ENCODE measurements around the gene TRPV5. TPM values are rescaled to one million over a fixed set of nuclear protein-coding genes. Genes with fewer than 3 reads are reported as not detected.

TRPV5 gene
- total RNA-seq, 2 donors from 2014 or later = not detected

- Histone ChIP-seq H3K4me3 (no peak overlapping the region), H3K4me1 (no peaks in the 10 kb centered on the region), H3K9me3 (no peaks in the 10 kb centered on the region), H3K36me3 (no peaks in the 10 kb centered on the region), H3K27me3 (peaks cover 0 to 5% of the 10 kb centered on the region in 2 donors), H3K27ac (no peak overlapping the region)
- TF ChIP-seq CTCF (IDR thresholded peaks at IDR 0.05) = no peak
- DNase-seq (ENCODE audit: low spot score) = no peak
Observed at GRCh38 chr7:142963993-142964392, 30.4 kb upstream of the TRPV5 start.

GRCh38 chr7:142962991-142963390 is 29.4 kb upstream of the TRPV5 start:
- H3K4me1 ChIP-seq = no peaks in the 10 kb centered on the region
- H3K4me3 ChIP-seq = no peak overlapping the region
- peaks cover 0 to 5% of the 10 kb centered on the region in 2 donors for H3K27me3 ChIP-seq
- DNase-seq (ENCODE audit: low spot score) = no peak
- H3K36me3 ChIP-seq = no peaks in the 10 kb centered on the region
- no peaks in the 10 kb centered on the region for H3K9me3 ChIP-seq
- no peak overlapping the region for H3K27ac ChIP-seq
- no peak for TF ChIP-seq CTCF (IDR thresholded peaks at IDR 0.05)

- Histone ChIP-seq H3K36me3 (no peaks in the 10 kb centered on the region), H3K4me1 (no peaks in the 10 kb centered on the region), H3K9me3 (no peaks in the 10 kb centered on the region), H3K27ac (no peak within 1 kb of the TSS), H3K4me3 (no peak within 1 kb of the TSS), H3K27me3 (peaks cover 0 to 2% of the 10 kb centered on the region in 2 donors)
- no peak for TF ChIP-seq CTCF (IDR thresholded peaks at IDR 0.05)
- no peak for DNase-seq (ENCODE audit: low spot score)
Observed at GRCh38 chr7:142961973-142962926, 28.7 kb upstream of the TRPV5 start, which contains the start of gene KEL. Gene KEL (minus strand): TSS chr7:142962363. CDS start chr7:142962206, 157 bp downstream.

- DNase-seq (ENCODE audit: low spot score) = no peak
- H3K4me1 ChIP-seq = no peaks in the 10 kb centered on the region
- no peaks in the 10 kb centered on the region for H3K27me3 ChIP-seq
- no peaks in the 10 kb centered on the region for H3K9me3 ChIP-seq
- no peak overlapping the region for H3K4me3 ChIP-seq
- H3K27ac ChIP-seq = no peak overlapping the region
- H3K36me3 ChIP-seq = no peaks in the 10 kb centered on the region
- TF ChIP-seq CTCF (IDR thresholded peaks at IDR 0.05) = no peak
Observed at GRCh38 chr7:142961595-142961972, 28.0 kb upstream of the TRPV5 start.

- no peak for TF ChIP-seq CTCF (IDR thresholded peaks at IDR 0.05)
- no peak for DNase-seq (ENCODE audit: low spot score)
- Histone ChIP-seq H3K4me1 (no peaks in the 10 kb centered on the region), H3K27me3 (no peaks in the 10 kb centered on the region), H3K9me3 (no peaks in the 10 kb centered on the region), H3K36me3 (no peaks in the 10 kb centered on the region), H3K27ac (no peak overlapping the region), H3K4me3 (no peak overlapping the region)
Observed at GRCh38 chr7:142960955-142961512, 27.5 kb upstream of the TRPV5 start.
